DOHH2 (cell line): ENCODE data around the gene AIF1L.

Experiments
- H3F3A ChIP-seq: fragments of 200-600 bp; sonication (generic), shearing (Covaris generic); 2 replicates; pipeline ENCODE4 v1.6.0; 2016; ENCODE audit warnings: antibody characterized with exemption, mild to moderate bottlenecking; ENCODE audit not compliant: control insufficient read depth, insufficient read depth
- H3K27ac ChIP-seq: fragments of 200-600 bp; sonication (generic); 2 replicates; pipeline ENCODE4 v1.5.1; 2014; ENCODE audit warnings: low read depth, mild to moderate bottlenecking, low read length, moderate library complexity
- H3K27me3 ChIP-seq: fragments of 200-600 bp; sonication (generic); 2 replicates; pipeline ENCODE4 v1.6.1; 2014; ENCODE audit warnings: mild to moderate bottlenecking, low read length, mixed read lengths; ENCODE audit not compliant: control insufficient read depth
- H3K36me3 ChIP-seq: fragments of 200-600 bp; sonication (generic); 2 replicates; pipeline ENCODE4 v1.6.1; 2014; ENCODE audit warnings: mild to moderate bottlenecking, low read length, moderate library complexity, mixed read lengths; ENCODE audit not compliant: control insufficient read depth
- H3K4me1 ChIP-seq: fragments of 200-600 bp; sonication (generic); 2 replicates; pipeline ENCODE4 v1.6.1; 2014; ENCODE audit warnings: mild to moderate bottlenecking, low read length, mixed read lengths; ENCODE audit not compliant: control insufficient read depth
- H3K4me2 ChIP-seq: fragments of 200-600 bp; sonication (generic); 2 replicates; pipeline ENCODE4 v1.6.0; 2014; ENCODE audit warnings: mild to moderate bottlenecking, low read length, moderate library complexity
- H3K4me3 ChIP-seq: fragments of 200-600 bp; sonication (generic); 2 replicates; pipeline ENCODE4 v1.5.1; 2014; ENCODE audit warnings: mild to moderate bottlenecking, low read length, mixed read lengths
- H3K79me2 ChIP-seq: fragments of 200-600 bp; sonication (generic); 2 replicates; pipeline ENCODE4 v1.6.1; 2014; ENCODE audit warnings: mild to moderate bottlenecking, low read length, mixed read lengths; ENCODE audit not compliant: control insufficient read depth
- H3K9me2 ChIP-seq: fragments of 200-600 bp; sonication (generic); replicated peaks from 2 replicates; pipeline ENCODE4 v1.6.1; 2014; ENCODE audit warnings: mild to moderate bottlenecking, low read length, mixed read lengths; ENCODE audit not compliant: control insufficient read depth
- H3K9me3 ChIP-seq: fragments of 200-600 bp; sonication (generic); 2 replicates; pipeline ENCODE4 v1.6.1; 2014; ENCODE audit warnings: antibody characterized with exemption, low read length, mixed read lengths; ENCODE audit not compliant: control insufficient read depth, insufficient read depth
- H4K20me1 ChIP-seq: fragments of 200-600 bp; sonication (generic); 2 replicates; pipeline ENCODE4 v1.6.0; 2014; ENCODE audit warnings: low read depth, mild to moderate bottlenecking, antibody characterized with exemption, low read length, moderate library complexity; ENCODE audit not compliant: control insufficient read depth, insufficient read depth
- EZH2phosphoT487 ChIP-seq: fragments of 200-600 bp; sonication (generic); IDR thresholded peaks from 2 replicates; pipeline ENCODE4 v1.6.1; 2017; ENCODE audit warnings: borderline replicate concordance, mild to moderate bottlenecking, antibody characterized with exemption, low read length, moderate library complexity, mixed read lengths
- TF ChIP-seq, protein P1 (sequence below): fragments of 200-600 bp; sonication (generic); IDR thresholded peaks from one replicate; pipeline ENCODE4 v1.5.1; 2014; ENCODE audit warnings: antibody characterized with exemption, mild to moderate bottlenecking, low read depth, low read length; ENCODE audit not compliant: poor library complexity, severe bottlenecking

AIF1L gene

DNA sequence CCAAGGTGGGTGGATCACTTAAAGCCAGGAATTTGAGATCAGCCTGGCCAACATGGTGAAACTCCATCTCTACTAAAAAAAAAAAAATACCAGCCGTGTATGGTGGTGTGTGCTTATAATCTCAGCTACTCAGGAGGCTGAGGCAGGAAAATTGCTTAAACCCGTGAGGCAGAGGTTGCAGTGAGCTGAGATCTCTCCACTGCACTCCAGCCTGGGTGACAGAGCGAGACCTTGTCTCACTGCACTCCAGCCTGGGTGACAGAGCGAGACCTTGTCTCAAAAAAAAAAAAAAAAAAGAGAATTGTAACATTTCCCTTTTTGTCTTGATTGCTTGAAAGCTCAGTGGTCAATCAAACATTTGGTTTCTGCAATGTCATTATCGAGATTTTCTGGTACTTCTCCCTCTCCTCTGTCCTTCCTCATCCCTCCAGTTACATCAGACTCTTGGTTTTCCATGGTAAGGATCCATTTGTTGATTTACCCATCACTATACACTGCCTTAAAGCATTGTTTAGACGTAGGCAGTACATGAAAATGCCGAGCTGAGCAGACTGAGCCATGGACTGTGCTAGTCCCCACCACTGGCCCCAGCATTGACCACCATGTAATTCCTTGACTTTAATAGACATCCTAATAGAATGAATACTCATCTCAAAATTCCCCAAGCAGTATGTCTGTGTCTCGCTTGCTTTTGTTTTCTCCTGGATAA is 11.5 kb upstream of the AIF1L start:
- H3K4me2 ChIP-seq: no peak overlapping the region
- H3K27me3 ChIP-seq: no peaks in the 10 kb centered on the region
- no peaks in the 10 kb centered on the region for H4K20me1 ChIP-seq
- H3K79me2 ChIP-seq: no peaks in the 10 kb centered on the region
- H3K36me3 ChIP-seq: no peaks in the 10 kb centered on the region
- no peaks in the 10 kb centered on the region for H3F3A ChIP-seq
- H3K27ac ChIP-seq: no peak overlapping the region
- TF ChIP-seq EZH2phosphoT487: no peak
- TF ChIP-seq, protein P1, sequence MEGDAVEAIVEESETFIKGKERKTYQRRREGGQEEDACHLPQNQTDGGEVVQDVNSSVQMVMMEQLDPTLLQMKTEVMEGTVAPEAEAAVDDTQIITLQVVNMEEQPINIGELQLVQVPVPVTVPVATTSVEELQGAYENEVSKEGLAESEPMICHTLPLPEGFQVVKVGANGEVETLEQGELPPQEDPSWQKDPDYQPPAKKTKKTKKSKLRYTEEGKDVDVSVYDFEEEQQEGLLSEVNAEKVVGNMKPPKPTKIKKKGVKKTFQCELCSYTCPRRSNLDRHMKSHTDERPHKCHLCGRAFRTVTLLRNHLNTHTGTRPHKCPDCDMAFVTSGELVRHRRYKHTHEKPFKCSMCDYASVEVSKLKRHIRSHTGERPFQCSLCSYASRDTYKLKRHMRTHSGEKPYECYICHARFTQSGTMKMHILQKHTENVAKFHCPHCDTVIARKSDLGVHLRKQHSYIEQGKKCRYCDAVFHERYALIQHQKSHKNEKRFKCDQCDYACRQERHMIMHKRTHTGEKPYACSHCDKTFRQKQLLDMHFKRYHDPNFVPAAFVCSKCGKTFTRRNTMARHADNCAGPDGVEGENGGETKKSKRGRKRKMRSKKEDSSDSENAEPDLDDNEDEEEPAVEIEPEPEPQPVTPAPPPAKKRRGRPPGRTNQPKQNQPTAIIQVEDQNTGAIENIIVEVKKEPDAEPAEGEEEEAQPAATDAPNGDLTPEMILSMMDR: no peak
- H3K4me1 ChIP-seq: no peaks in the 10 kb centered on the region
- no peaks in the 10 kb centered on the region for H3K9me3 ChIP-seq
- H3K4me3 ChIP-seq: no peak overlapping the region
- H3K9me2 ChIP-seq: no peaks in the 10 kb centered on the region

DNA sequence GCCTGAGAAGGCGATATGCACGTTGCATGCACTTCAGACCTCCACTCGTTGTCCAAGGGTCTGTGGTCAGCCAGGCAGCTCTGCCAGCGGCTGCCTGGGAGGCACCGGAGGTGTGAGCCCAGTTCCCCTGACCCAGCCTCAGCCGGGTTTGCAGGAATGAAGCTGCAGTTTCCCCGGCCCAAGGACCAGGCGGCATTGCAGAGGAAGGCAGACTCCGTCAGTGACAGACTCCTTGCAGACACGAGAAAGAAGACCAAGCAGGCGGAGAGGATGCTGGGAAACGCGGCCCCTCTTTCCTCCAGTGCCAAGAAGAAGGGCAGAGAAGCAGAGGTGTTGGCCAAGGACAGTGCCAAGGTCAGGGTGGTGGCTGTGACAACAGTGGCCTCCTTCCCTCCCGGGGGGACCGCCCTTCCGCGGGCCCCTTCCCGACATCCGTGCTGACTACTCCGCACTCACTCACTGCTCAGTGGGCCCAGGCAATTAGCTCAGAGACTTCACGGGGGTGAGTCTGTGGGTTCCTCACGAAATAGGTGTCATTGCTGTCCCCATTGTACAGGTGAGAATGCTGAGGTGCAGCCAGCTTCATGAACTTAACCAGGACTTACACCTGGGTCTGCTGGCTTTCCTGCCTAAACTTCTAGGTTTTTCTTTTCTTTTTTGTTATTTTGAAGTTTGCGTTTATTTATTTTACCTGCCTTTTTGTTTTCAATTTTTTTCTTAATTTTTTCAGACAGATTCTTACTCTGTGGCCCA is 10.8 kb upstream of the AIF1L start:
- Histone ChIP-seq H3K27ac (no peak overlapping the region), H3K9me2 (no peaks in the 10 kb centered on the region), H3F3A (no peaks in the 10 kb centered on the region), H3K36me3 (no peaks in the 10 kb centered on the region), H3K4me2 (no peak overlapping the region), H3K27me3 (no peaks in the 10 kb centered on the region), H3K9me3 (no peaks in the 10 kb centered on the region), H4K20me1 (no peaks in the 10 kb centered on the region), H3K4me3 (no peak overlapping the region), H3K79me2 (no peaks in the 10 kb centered on the region), H3K4me1 (no peaks in the 10 kb centered on the region)
- TF ChIP-seq, protein P1: no peak
- no peak for TF ChIP-seq EZH2phosphoT487

GRCh38 chr9:131087354-131087893 is 8.9 kb upstream of the AIF1L start:
- H3K27me3 ChIP-seq: no peaks in the 10 kb centered on the region
- H3K4me1 ChIP-seq: no peaks in the 10 kb centered on the region
- no peak overlapping the region for H3K27ac ChIP-seq
- no peaks in the 10 kb centered on the region for H3K79me2 ChIP-seq
- H3K9me3 ChIP-seq: no peaks in the 10 kb centered on the region
- H3K36me3 ChIP-seq: no peaks in the 10 kb centered on the region
- no peaks in the 10 kb centered on the region for H3F3A ChIP-seq
- TF ChIP-seq, protein P1: no peak
- no peaks in the 10 kb centered on the region for H3K9me2 ChIP-seq
- H3K4me2 ChIP-seq: no peak overlapping the region
- H4K20me1 ChIP-seq: no peaks in the 10 kb centered on the region
- no peak overlapping the region for H3K4me3 ChIP-seq
